Skeletal muscle satellite cell (primary cell): ENCODE results near the gene ZNF471. TPM values are rescaled to one million over a fixed set of nuclear protein-coding genes. Genes with fewer than 3 reads are reported as not detected.

Experiments
- H3K27me3 ChIP-seq: 2 replicates; pipeline ENCODE4 v1.7.0; 2013; ENCODE audit warnings: low read length; ENCODE audit not compliant: control insufficient read depth, insufficient read depth
- H3K36me3 ChIP-seq: 2 replicates; pipeline ENCODE4 v1.7.0; 2013; ENCODE audit warnings: mild to moderate bottlenecking, control low read depth, low read length; ENCODE audit not compliant: insufficient read depth
- H3K4me1 ChIP-seq: 2 replicates; pipeline ENCODE4 v1.7.0; 2013; ENCODE audit warnings: low read length; ENCODE audit not compliant: control insufficient read depth, insufficient read depth
- H3K4me2 ChIP-seq: 2 replicates; pipeline ENCODE4 v1.7.0; 2013; ENCODE audit warnings: mild to moderate bottlenecking, low read length
- H3K4me3 ChIP-seq: 2 replicates; pipeline ENCODE4 v1.7.0; 2013; ENCODE audit warnings: low read length
- H3K9ac ChIP-seq: 2 replicates; pipeline ENCODE4 v1.7.0; 2013; ENCODE audit warnings: mild to moderate bottlenecking, low read depth, low read length, moderate library complexity
- H3K9me3 ChIP-seq: replicated peaks from 2 replicates; pipeline ENCODE4 v1.7.0; 2013; ENCODE audit warnings: mild to moderate bottlenecking, control low read depth, low read length
- total RNA-seq: library from RNA; depleted of rRNA; stranded (reverse); fragments of >200 nt; gene quantifications from 2 replicates; pipeline ENCODE4 v1.2.3, GENCODE V29; 2012; rRNA removed

Gene ZNF471
- total RNA-seq, result 1.7 and 2.3 TPM in 2 replicates

DNA sequence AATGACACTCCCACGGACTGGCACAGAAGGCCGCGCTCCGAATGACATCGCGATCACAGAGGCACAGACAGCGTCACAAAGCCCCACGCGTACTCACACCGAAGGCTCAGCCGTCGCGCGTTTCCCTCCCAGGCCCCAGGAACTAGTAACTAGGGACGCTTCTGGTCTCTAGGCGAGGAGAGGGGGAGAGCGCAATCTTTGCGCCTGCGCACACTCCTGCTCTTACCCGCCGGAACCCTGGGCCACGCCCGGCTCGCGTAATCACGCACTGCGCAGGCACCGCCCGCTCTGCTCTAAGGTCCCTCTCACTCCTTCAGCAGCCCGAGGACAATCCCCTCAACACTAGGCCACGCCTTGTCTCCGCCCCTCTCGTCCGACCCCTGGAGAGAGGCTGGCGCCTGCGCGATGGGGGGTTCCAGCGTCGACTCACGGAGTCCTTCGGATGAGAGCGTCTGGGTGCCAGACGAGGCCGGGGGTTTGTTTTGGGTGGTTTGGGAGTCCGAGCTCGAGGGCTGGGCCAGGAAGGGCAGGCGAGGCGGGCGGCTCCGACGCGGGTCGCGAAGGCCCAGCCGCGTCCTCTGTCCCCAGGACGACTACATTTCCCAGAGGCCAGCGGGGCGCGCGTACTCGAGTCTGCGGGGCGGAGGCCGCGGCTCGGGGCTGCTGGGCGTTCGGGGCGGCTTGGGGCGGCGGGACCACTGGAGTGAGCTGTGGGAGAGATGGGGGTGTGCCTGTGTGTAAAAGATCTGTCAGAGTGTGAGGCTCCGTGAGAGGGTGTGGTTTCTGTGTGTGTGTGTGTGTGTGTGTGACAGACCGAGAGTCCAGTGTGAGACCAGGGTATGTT lies at the start of gene ZNF471:
ZNF471 (plus strand) TSS at position 410 of the 844 bp plus-strand sequence. CDS start 3,717 bp downstream, outside the sequence.
- no peaks in the 10 kb centered on the region for H3K27me3 ChIP-seq
- H3K4me3 ChIP-seq, result peak within 1 kb of the TSS; percentile 95
- no peaks in the 10 kb centered on the region for H3K36me3 ChIP-seq
- H3K4me2 ChIP-seq, result peak within 1 kb of the TSS; percentile 96
- peak within 1 kb of the TSS; percentile 98 for H3K9ac ChIP-seq
- no peaks in the 10 kb centered on the region for H3K9me3 ChIP-seq
- H3K4me1 ChIP-seq, result peaks cover 12% of the 10 kb centered on the region

DNA sequence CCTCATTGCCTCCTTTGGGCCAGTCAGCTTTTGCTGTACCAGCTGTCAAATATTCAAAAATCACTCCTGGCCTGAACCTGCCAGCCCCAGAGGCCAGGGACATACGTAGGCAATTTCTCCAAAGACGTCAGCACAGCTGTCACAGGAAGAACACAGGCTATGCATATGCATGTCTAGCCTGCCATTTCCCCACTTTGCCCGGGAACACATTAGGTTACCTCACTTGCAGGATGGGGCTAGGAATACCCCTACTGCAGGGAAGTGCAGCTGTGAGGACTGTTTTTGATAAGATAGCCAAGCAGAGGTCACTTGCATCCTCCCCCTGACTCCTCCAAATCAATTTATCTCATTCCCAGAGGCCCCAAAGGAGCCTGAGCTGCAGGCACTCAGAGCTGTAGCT lies 33.3 kb upstream of the ZNF471 start:
- Histone ChIP-seq H3K9me3 (peaks cover 11% of the 10 kb centered on the region), H3K4me1 (peaks cover 8% of the 10 kb centered on the region), H3K4me3 (no peak overlapping the region), H3K36me3 (peaks cover 16% of the 10 kb centered on the region), H3K9ac (no peak overlapping the region), H3K27me3 (no peaks in the 10 kb centered on the region), H3K4me2 (no peak overlapping the region)

DNA sequence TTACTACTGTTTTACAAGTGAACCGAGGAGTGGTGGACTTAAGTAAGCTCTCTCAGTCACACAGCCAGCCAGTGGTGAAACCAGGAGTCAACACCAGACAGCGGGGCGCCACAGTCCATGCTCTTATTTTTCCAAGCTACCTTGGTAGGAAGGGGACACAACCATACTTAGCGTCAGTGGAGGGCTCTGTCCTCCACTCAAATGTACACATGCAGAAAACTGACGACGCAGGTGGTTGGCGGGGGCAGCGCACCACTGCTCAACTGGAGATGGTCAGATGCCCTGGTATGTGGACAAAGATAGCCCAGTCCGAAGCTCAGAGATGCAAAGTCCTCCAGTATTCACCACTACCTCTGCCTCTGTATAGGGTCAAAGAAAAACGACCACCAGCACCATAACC lies 31.6 kb upstream of the ZNF471 start:
- H3K4me1 ChIP-seq, result peaks cover 8% of the 10 kb centered on the region
- H3K9me3 ChIP-seq, result no peaks in the 10 kb centered on the region
- peak overlapping the region; percentile 83 for H3K9ac ChIP-seq
- peaks cover 13% of the 10 kb centered on the region for H3K36me3 ChIP-seq
- H3K4me3 ChIP-seq, result peak overlapping the region; percentile 81
- H3K4me2 ChIP-seq, result peak overlapping the region; percentile 88
- H3K27me3 ChIP-seq, result no peaks in the 10 kb centered on the region

DNA sequence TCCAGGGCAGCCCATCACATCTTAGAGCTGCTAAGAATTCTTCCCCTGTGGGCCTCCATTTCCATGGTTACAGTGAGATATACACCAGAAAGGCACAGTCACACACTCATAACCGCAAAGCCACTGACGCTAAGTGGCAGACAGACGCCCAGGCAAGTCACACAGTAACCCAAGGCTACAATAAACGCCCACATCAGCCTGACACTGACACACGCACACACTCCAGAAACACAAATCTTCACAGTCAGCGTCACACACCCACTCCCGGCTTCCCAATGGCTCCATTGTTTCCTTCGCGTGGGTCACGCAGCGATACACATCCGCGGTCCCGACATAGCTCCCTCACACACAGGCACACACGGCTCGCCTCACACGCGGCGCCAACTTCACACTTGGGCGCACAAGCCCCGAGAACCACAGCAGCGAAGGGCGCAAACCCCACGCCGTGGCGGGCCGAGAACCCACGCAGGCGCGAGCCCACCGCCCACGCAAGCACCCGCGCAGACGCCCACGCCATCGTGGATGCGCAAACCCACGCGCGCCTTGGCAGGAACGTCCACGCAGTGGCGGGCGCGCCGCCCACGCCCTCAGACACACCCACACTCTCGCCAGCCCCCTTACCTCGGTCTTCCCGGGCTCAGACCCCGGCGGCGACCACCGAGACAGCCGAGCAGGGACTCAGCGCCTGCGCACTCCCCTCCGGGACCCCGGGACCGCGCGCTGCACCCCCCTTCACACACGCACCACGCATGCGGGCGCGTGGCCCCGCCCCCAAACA lies 30.8 kb upstream of the ZNF471 start, which contains the start of gene ZNF667:
ZNF667 (minus strand) TSS at position 695 of the 778 bp plus-strand sequence. CDS start 14,975 bp downstream, outside the sequence.
- peak within 1 kb of the TSS; percentile 88 for H3K4me2 ChIP-seq
- H3K9ac ChIP-seq, result peak within 1 kb of the TSS; percentile 83
- peaks cover 11% of the 10 kb centered on the region for H3K36me3 ChIP-seq
- H3K9me3 ChIP-seq, result no peaks in the 10 kb centered on the region
- no peaks in the 10 kb centered on the region for H3K27me3 ChIP-seq
- H3K4me1 ChIP-seq, result peaks cover 8% of the 10 kb centered on the region
- H3K4me3 ChIP-seq, result peak within 1 kb of the TSS; percentile 81

DNA sequence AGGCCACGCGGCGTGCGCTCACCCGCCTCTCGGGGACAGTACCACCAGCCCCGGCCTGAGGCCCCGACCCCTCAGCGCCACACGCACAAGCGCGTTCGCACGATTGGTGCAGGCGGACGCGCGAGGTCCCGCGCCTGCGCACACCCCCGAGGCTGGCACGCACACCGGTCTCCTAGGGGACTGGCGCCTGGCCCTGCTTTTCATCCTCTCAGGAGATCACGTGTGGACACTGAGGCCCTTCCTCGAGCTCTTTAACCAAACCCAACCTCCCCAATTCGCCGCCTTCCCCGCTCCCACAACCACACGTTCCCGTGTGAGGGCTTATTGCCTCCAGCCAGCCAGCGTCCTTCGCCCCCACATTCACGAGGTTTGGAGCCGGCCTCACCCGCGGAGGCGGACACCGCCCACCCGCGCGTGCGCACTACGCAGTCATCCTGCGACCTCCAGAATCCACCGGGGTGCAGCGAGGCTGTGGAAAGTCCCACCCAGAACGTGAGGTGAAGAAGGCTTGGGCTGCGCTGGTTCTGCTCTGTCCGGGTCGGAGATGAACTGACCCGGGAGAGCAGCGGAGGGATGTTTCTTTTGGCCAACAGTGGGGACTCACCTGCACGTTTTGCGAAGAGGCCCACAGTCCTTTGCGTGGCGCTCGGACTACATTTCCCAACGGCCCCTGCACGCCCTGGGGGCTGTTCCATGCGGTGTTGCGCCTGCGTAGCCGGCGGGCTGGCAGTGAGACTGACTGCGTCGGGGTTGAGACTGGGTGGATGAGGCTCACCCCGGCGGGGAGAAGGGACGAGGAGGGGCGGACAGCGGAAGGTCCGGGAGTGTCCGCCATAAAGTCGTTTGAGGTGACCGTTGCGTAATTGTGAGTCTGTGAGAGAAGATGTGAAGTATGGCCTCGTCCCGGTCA lies 30.0 kb upstream of the ZNF471 start:
- peak overlapping the region; percentile 81 for H3K4me3 ChIP-seq

DNA sequence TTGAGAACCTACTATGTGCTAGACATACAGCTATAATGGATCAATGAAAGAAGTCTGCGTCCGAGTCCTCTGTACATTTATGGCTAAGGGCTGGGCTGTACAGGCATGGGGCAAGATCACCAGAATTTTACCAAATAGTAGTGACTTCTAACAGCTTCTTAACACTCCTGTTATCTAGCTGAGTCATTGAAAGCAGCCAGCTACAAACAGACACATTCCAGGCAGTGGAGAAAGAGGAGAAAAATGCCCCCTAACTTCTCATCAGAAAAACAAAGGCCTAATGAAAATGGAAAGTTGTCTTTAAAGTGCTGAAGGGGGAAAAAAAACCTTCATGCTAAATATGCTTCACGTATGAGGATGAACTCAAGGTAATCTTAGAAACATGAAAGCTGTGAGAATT lies 16.3 kb upstream of the ZNF471 start:
- H3K36me3 ChIP-seq, result peaks cover 19% of the 10 kb centered on the region
- peaks cover 6% of the 10 kb centered on the region for H3K9me3 ChIP-seq
- H3K4me3 ChIP-seq, result no peak overlapping the region
- H3K27me3 ChIP-seq, result no peaks in the 10 kb centered on the region
- no peak overlapping the region for H3K9ac ChIP-seq
- H3K4me1 ChIP-seq, result no peaks in the 10 kb centered on the region
- no peak overlapping the region for H3K4me2 ChIP-seq

More for the DNA sequence above, 30.0 kb upstream of the ZNF471 start:
- Histone ChIP-seq H3K27me3 (no peaks in the 10 kb centered on the region), H3K9ac (peak overlapping the region; percentile 83), H3K36me3 (peaks cover 7% of the 10 kb centered on the region), H3K4me1 (peaks cover 8% of the 10 kb centered on the region), H3K9me3 (no peaks in the 10 kb centered on the region), H3K4me2 (peak overlapping the region; percentile 88)

DNA sequence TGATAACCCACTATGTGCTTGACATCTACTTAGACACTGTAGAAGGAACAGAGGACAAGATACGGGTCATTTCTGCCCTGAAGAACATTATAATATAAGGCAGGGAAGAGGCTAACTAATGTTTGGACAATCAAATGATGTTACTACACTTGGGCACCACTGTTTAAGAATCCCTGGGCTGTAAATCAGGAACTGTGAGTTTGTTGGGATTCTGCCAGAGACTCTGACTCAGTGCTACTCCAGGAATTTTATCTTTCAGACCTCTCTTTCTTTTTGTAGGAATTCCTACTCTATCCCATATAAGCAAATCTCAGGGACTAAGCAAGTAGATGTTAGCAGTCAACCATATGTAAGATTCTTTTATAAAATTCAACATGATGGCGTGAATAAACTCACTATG lies 3.1 kb upstream of the ZNF471 start:
- Histone ChIP-seq H3K4me1 (peaks cover 12% of the 10 kb centered on the region), H3K27me3 (no peaks in the 10 kb centered on the region), H3K36me3 (no peaks in the 10 kb centered on the region), H3K9ac (no peak overlapping the region), H3K4me2 (no peak overlapping the region), H3K4me3 (no peak overlapping the region), H3K9me3 (peaks cover 3% of the 10 kb centered on the region)

DNA sequence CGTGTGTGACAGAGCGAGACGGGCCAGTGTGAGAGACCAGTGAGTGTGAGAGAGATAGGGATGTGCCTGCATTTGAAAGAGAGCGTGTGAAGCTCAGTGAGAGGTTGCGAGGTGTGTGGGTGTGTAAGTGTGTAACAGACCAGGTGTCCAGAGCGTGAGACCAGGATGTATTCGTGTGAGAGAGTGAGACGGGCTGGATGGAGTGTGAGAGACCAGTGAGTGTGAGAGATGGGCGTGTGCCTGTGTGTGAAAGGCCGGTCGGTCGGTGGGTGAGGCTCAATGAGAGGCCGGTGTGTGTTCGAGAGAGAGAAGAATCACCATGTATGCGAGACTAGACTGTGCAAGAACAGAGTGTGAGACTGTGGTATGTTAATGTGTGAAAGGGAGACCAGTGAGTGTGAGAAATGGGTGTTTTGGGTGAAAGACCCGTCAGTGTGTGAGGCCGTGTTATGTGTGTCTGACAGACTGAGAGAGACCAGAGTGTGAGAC lies 679 bp downstream of the ZNF471 start:
- H3K9me3 ChIP-seq, result no peaks in the 10 kb centered on the region
- H3K9ac ChIP-seq, result peak overlapping the region; percentile 98
- H3K4me3 ChIP-seq, result peak overlapping the region; percentile 95

DNA sequence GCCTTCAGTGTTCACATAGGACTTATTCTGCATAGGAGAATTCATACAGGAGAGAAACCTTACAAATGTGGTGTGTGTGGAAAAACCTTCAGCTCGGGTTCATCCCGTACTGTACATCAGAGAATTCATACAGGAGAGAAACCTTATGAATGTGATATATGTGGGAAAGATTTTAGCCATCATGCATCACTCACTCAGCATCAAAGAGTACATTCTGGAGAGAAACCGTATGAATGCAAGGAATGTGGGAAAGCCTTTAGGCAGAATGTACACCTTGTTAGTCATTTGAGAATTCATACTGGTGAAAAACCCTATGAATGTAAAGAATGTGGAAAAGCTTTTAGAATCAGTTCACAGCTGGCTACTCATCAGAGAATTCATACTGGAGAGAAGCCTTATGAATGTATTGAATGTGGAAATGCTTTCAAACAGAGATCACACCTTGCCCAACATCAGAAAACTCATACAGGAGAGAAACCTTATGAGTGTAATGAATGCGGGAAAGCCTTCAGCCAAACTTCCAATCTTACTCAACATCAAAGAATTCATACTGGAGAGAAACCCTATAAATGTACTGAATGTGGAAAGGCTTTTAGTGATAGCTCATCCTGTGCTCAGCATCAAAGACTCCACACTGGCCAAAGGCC lies 17.7 kb downstream of the ZNF471 start:
- H3K9ac ChIP-seq, result no peak overlapping the region
- peaks cover 47% of the 10 kb centered on the region for H3K9me3 ChIP-seq
- no peaks in the 10 kb centered on the region for H3K27me3 ChIP-seq
- peaks cover 21% of the 10 kb centered on the region for H3K36me3 ChIP-seq
- H3K4me1 ChIP-seq, result no peaks in the 10 kb centered on the region
- H3K4me2 ChIP-seq, result no peak overlapping the region
- peak overlapping the region; percentile 31 for H3K4me3 ChIP-seq

More for the DNA sequence above, 679 bp downstream of the ZNF471 start:
- H3K27me3 ChIP-seq, result no peaks in the 10 kb centered on the region
- H3K36me3 ChIP-seq, result no peaks in the 10 kb centered on the region
- peaks cover 12% of the 10 kb centered on the region for H3K4me1 ChIP-seq
- H3K4me2 ChIP-seq, result peak overlapping the region; percentile 96

DNA sequence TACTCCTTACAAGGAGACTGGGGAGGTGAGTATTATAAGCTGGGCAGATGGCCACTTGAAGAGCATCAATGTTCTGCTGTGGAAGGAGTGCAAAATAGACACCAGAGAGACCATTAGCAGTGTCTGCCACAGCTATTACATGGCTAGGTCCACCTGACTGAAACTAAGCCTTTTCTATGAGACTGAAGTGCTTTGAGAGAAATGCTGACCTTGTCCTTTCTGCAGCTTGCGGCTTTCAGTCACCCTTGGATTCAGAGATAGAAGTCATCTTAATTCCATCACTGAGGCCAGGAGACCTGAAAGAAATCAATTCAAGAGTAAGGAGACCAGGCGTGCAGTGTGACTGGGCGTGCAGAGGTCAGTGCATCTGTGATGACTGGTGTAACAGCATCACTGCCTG lies 29.8 kb downstream of the ZNF471 start:
- Histone ChIP-seq H3K27me3 (no peaks in the 10 kb centered on the region), H3K4me2 (peak overlapping the region; percentile 89), H3K36me3 (peaks cover 11% of the 10 kb centered on the region), H3K9me3 (peaks cover 32% of the 10 kb centered on the region), H3K9ac (no peak overlapping the region), H3K4me1 (peaks cover 9% of the 10 kb centered on the region), H3K4me3 (peak overlapping the region; percentile 100)
